Ovary (tissue), 9 donors: ENCODE measurements around the gene DOK1. TPM values are rescaled to one million over a fixed set of nuclear protein-coding genes. Genes with fewer than 3 reads are reported as not detected.

Experiments
- DNase-seq, 5 donors: peaks; one replicate each; pipeline ENCODE4 v3.0.0-alpha.2; 2019 to 2020
- H3K27ac ChIP-seq, 2 donors: fragments of 200-600 bp; one replicate each; pipeline versions ENCODE4 v1.5.1 to v1.8.0; 2019 to 2022
- H3K27me3 ChIP-seq: fragments of 200-600 bp; one replicate; pipeline ENCODE4 v1.8.0; 2022
- H3K36me3 ChIP-seq: fragments of 200-600 bp; sonication (generic); one replicate; pipeline ENCODE4 v1.5.1; 2019
- H3K4me1 ChIP-seq: one replicate; pipeline ENCODE4 v1.8.1; 2013; ENCODE audit warnings: mild to moderate bottlenecking, moderate library complexity; ENCODE audit not compliant: insufficient read depth
- H3K4me3 ChIP-seq: fragments of 200-600 bp; sonication (generic); one replicate; pipeline ENCODE4 v1.5.1; 2017
- H3K9me3 ChIP-seq, 2 donors: fragments of 200-600 bp in 1 of 2; sonication (generic) in 1 of 2; one replicate each; pipeline versions ENCODE4 v1.5.1 to v1.8.1; 2013 to 2019; ENCODE audit warnings: mild to moderate bottlenecking in 1 of 2, moderate library complexity in 1 of 2
- EP300 ChIP-seq: sonication (generic); formaldehyde crosslinking; IDR thresholded peaks from one replicate; pipeline ENCODE4 v1.6.1; 2017; ENCODE audit warnings: antibody characterized with exemption
- POLR2A ChIP-seq: fragments of 450-650 bp; IDR thresholded peaks from one replicate; pipeline ENCODE4 v1.6.1; 2017; ENCODE audit warnings: antibody characterized with exemption, mild to moderate bottlenecking, moderate library complexity
- WGBS, 3 donors: extraction: QIAGEN DNeasy Blood & Tissue Kit in 1 of 3; methylation state at CpG; one replicate each; pipeline versions ENCODE4 v1.1.5 to v1.1.7; 2013 to 2017; 5-methylcytosine and 5-hydroxymethylcytosine counted together
- intact Hi-C, 4 donors: fragments of 100-400 bp; cut with DNase I; formaldehyde crosslinking; loops; one replicate each; pipeline versions ENCODE4 v1.11.0 to v1.15.1; 2022 to 2023
- polyA plus RNA-seq, 2 donors: library from polyadenylated mRNA; stranded (reverse); fragments of 200-250 nt in 1 of 2; fragments of 350-450 nt in 1 of 2; fragmentation: Illumina TruSeq in 1 of 2; extraction: RNeasy Lipid Tissue Mini Kit (QIAGEN cat#74804) in 1 of 2; gene quantifications; one replicate each; pipeline ENCODE4 v1.2.3, GENCODE V29; 2013 to 2014
- total RNA-seq, 7 donors: library from RNA; depleted of rRNA in 2 of 7; stranded (reverse); fragments of >200 nt in 2 of 7; fragmentation: NEBNext Ultra II Directional in 3 of 7; extraction: Animal tissue kit (Norgen Biotek cat#: 25700) in 3 of 7; gene quantifications; one replicate each; pipeline versions ENCODE4 v1.1.0 to v1.2.4, GENCODE V29; 2016 to 2023
- TF ChIP-seq, protein P1 (sequence below), 3 donors: fragments of 450-650 bp in 2 of 3; fragments of 200-600 bp in 1 of 3; IDR thresholded peaks; one replicate each; pipeline versions ENCODE4 v1.5.1 to v1.8.0; 2016 to 2022; ENCODE audit warnings: antibody characterized with exemption in 3 of 3, mild to moderate bottlenecking in 1 of 3
- donor health status: DM: no; HTN: no; CAD: no; lungs with moderate emphysema.
- donor health status: DM: no; HTN: no; CAD: no.
- donor health status: Bipolar disorder and iron deficiency.
- donor health status: DM: yes; HTN: yes; CAD: no.
- donor health status: DM: no; HTN: no; CAD: no.
- donor health status: DM: yes; HTN: yes; CAD: no.

Gene DOK1
- total and polyA plus RNA-seq, 9 donors, result 6.5 to 16.0 (median 12.9) TPM

DNA sequence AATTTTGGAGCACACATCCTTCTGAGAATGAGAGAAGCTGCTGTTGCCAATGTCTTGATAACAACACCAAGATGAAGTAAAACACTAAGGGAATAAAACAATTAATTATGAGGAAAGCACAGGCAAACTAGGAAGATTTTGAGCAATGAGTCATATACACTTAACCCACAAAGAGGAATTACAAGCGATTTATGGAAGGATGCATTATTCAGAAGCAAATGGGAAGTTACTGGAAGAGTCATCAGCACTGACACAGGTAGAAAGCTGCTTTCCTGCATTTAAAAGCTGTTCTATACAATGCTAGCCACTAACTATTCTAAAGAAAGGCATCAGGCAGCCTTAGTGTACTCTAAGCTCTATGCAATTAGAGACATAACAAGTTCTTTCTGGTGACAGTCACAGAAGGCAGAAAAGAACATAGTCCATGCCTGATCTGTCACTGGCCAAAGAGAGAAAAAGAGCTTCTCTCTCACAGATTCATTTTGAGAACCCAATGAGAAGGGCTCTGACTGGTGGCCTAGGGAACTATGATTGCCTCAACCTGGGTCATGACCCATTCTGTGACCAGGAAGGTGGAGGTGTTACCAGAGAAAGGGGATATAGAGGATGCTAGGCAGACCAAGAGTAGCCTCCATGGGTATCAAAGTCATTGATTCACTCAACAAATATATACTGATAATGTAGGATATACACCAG is 48.2 kb downstream of the DOK1 start:
- 33 to 59% (median 39%) methylated on average over 1 of the region's 1 CpG for WGBS, 3 donors
- Histone ChIP-seq H3K4me3 (no peak overlapping the region), H3K27ac (no peak overlapping the region), H3K4me1 (no peaks in the 10 kb centered on the region), H3K9me3 (no peaks in the 10 kb centered on the region), H3K36me3 (no peaks in the 10 kb centered on the region), H3K27me3 (no peaks in the 10 kb centered on the region)
- no peak for DNase-seq
- TF ChIP-seq, protein P1, sequence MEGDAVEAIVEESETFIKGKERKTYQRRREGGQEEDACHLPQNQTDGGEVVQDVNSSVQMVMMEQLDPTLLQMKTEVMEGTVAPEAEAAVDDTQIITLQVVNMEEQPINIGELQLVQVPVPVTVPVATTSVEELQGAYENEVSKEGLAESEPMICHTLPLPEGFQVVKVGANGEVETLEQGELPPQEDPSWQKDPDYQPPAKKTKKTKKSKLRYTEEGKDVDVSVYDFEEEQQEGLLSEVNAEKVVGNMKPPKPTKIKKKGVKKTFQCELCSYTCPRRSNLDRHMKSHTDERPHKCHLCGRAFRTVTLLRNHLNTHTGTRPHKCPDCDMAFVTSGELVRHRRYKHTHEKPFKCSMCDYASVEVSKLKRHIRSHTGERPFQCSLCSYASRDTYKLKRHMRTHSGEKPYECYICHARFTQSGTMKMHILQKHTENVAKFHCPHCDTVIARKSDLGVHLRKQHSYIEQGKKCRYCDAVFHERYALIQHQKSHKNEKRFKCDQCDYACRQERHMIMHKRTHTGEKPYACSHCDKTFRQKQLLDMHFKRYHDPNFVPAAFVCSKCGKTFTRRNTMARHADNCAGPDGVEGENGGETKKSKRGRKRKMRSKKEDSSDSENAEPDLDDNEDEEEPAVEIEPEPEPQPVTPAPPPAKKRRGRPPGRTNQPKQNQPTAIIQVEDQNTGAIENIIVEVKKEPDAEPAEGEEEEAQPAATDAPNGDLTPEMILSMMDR (IDR thresholded peaks at IDR 0.05), result no peak
- TF ChIP-seq EP300 (no peak), POLR2A (no peak)
- intact Hi-C loops, result no loop called here

DNA sequence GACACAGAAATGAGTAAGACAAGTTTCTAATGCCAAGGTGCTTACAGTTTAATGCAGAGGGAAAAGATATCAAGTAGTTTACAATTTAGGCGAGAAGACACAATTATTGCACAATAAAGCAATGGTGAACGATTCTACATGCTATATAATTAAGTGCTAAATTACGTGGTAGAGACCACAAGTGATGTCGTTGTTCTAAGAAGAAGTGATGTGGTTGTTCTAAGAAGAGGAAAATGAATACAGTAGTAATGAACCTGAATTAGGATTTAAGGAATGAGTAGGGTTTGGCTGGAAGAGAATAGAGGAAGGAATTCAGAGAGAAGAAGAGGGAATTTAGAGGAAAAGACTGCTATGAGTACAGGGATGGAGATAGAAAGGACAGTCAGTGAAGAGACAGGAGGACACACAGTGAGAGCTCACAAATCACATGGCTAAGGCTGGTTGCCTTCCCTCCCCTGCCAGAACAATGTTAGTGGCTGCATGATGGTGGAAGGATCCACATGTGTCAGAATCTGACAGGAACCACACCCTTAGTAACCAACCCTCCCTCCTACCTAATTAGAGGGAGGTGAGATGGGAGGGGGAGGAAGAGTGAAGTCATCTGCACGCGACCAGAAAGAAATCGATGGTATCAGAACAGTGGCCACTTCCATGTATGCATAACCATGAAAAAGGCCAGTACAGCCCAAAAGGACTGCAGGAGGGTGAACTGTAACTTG is 48.9 kb downstream of the DOK1 start:
- no peaks in the 10 kb centered on the region for H3K9me3 ChIP-seq
- TF ChIP-seq EP300 (no peak), POLR2A (no peak)
- TF ChIP-seq, protein P1 (IDR thresholded peaks at IDR 0.05), result no peak
- no peaks in the 10 kb centered on the region for H3K4me1 ChIP-seq
- H3K27me3 ChIP-seq, result no peaks in the 10 kb centered on the region
- intact Hi-C loops, result no loop called here
- 68 to 75% (median 71%) methylated on average over 7 of the region's 7 CpGs for WGBS, 3 donors
- no peak for DNase-seq
- no peaks in the 10 kb centered on the region for H3K36me3 ChIP-seq
- no peak overlapping the region for H3K4me3 ChIP-seq
- H3K27ac ChIP-seq, result no peak overlapping the region

DNA sequence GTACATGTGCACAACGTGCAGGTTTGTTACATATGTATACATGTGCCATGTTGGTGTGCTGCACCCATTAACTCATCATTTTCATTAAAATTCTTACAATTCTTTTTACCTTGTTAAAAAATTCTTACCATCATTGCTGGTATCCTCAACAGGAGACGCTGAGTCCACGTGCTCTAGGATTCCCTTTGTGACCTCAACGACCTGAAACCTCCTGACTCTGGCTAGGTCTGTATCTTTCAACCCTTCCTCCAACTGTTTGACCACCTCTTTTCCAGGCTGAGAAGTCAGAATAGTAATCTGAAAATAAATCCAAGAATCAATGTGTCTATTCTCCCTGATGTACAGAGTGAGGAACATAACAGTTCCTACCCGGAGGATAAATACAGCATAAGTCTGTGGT is 52.4 kb downstream of the DOK1 start:
- Histone ChIP-seq H3K27me3 (no peaks in the 10 kb centered on the region), H3K27ac (no peak overlapping the region), H3K4me1 (no peaks in the 10 kb centered on the region), H3K4me3 (no peak overlapping the region), H3K9me3 (no peaks in the 10 kb centered on the region), H3K36me3 (no peaks in the 10 kb centered on the region)
- WGBS, 3 donors, result 37 to 49% (median 39%) methylated on average over 5 of the region's 5 CpGs
- TF ChIP-seq, protein P1 (IDR thresholded peaks at IDR 0.05), result no peak
- TF ChIP-seq POLR2A (no peak), EP300 (no peak)
- intact Hi-C loops, result loop anchor here in 1 of 4 donors (5.0 kb wide), 1 partner anchor 1835 kb away; no protein-coding TSS in a partner anchor
- DNase-seq, result no peak

Other genes starting within 250 kb of the DOK1 start
- 1 to 10 TPM; 1.5 to 6.3 (median 2.7) TPM for gene SLC4A5, start 211.3 kb upstream of the DOK1 start, total RNA-seq
- gene SLC4A5, start 211.3 kb upstream of the DOK1 start, polyA plus RNA-seq, result 1 to 10 TPM; 1.1 to 1.4 TPM
- gene DCTN1, start 174.4 kb upstream of the DOK1 start, total RNA-seq, result 100 to 1,000 TPM in 5 of 7 donors, 10 to 100 TPM in 2; 58.5 to 127 (median 111) TPM
- gene DCTN1, start 174.4 kb upstream of the DOK1 start, polyA plus RNA-seq, result 100 to 1,000 TPM in 1 of 2 donors, 10 to 100 TPM in 1; 59.5 to 108 TPM
- 1 to 10 TPM; 1.3 to 9.9 (median 4.5) TPM for gene C2orf81, start 133.1 kb upstream of the DOK1 start, total RNA-seq
- 1 to 10 TPM in 1 of 2 donors, under 1 TPM in 1; 0.85 to 5.1 TPM for gene C2orf81, start 133.1 kb upstream of the DOK1 start, polyA plus RNA-seq
- gene WDR54, start 133.0 kb upstream of the DOK1 start, total RNA-seq, result 10 to 100 TPM in 6 of 7 donors, 1 to 10 TPM in 1; 8.8 to 41.6 (median 16.2) TPM
- gene WDR54, start 133.0 kb upstream of the DOK1 start, polyA plus RNA-seq, result 10 to 100 TPM in 1 of 2 donors, 1 to 10 TPM in 1; 8.6 to 22.4 TPM
- gene RTKN, start 112.8 kb upstream of the DOK1 start, total RNA-seq, result 10 to 100 TPM in 5 of 7 donors, 1 to 10 TPM in 2; 1.6 to 30.9 (median 12.2) TPM
- gene RTKN, start 112.8 kb upstream of the DOK1 start, polyA plus RNA-seq, result 1 to 10 TPM; 8.6 TPM
- gene INO80B, start 99.6 kb upstream of the DOK1 start, total RNA-seq, result 10 to 100 TPM in 6 of 7 donors, 1 to 10 TPM in 1; 9.4 to 60.9 (median 49.6) TPM
- gene INO80B, start 99.6 kb upstream of the DOK1 start, polyA plus RNA-seq, result 10 to 100 TPM; 45.1 to 48.6 TPM
- 10 to 100 TPM; 61.9 to 93.8 (median 73.3) TPM for gene WBP1, start 96.3 kb upstream of the DOK1 start, total RNA-seq
- 100 to 1,000 TPM in 1 of 2 donors, 10 to 100 TPM in 1; 52.4 to 114 TPM for gene WBP1, start 96.3 kb upstream of the DOK1 start, polyA plus RNA-seq
- gene MOGS, start 89.3 kb upstream of the DOK1 start, total RNA-seq, result 10 to 100 TPM; 26.3 to 38.6 (median 36.0) TPM
- 10 to 100 TPM; 20.4 to 24.6 TPM for gene MOGS, start 89.3 kb upstream of the DOK1 start, polyA plus RNA-seq
- 100 to 1,000 TPM in 1 of 7 donors, 10 to 100 TPM in 6; 21.9 to 105 (median 85.1) TPM for gene MRPL53, start 82.0 kb upstream of the DOK1 start, total RNA-seq
- gene MRPL53, start 82.0 kb upstream of the DOK1 start, polyA plus RNA-seq, result 10 to 100 TPM; 13.1 to 60.1 TPM
- 10 to 100 TPM; 13.1 to 31.1 (median 23.4) TPM for gene CCDC142, start 71.7 kb upstream of the DOK1 start, total RNA-seq
- gene CCDC142, start 71.7 kb upstream of the DOK1 start, polyA plus RNA-seq, result 1 to 10 TPM; 3.7 to 8.7 TPM
- gene TTC31, start 71.6 kb upstream of the DOK1 start, total RNA-seq, result 10 to 100 TPM; 15.1 to 21.7 (median 15.7) TPM
- gene TTC31, start 71.6 kb upstream of the DOK1 start, polyA plus RNA-seq, result 10 to 100 TPM; 12.9 to 18.0 TPM
- 1 to 10 TPM in 1 of 7 donors, under 1 TPM in 3, not detected in 3; 0.15 to 1.2 (median 0.28) TPM for gene LBX2, start 55.1 kb upstream of the DOK1 start, total RNA-seq
- under 1 TPM in 1 of 2 donors, not detected in 1; 0.15 TPM for gene LBX2, start 55.1 kb upstream of the DOK1 start, polyA plus RNA-seq
- 10 to 100 TPM in 5 of 7 donors, 1 to 10 TPM in 2; 9.3 to 24.3 (median 12.2) TPM for gene PCGF1, start 47.0 kb upstream of the DOK1 start, total RNA-seq
- gene PCGF1, start 47.0 kb upstream of the DOK1 start, polyA plus RNA-seq, result 10 to 100 TPM; 14.9 to 23.4 TPM
- not detected for gene TLX2, start 40.3 kb upstream of the DOK1 start, total RNA-seq
- gene TLX2, start 40.3 kb upstream of the DOK1 start, polyA plus RNA-seq, result not detected
- gene DQX1, start 28.5 kb upstream of the DOK1 start, total RNA-seq, result 1 to 10 TPM in 1 of 7 donors, under 1 TPM in 2, not detected in 4; 0.20 to 1.1 (median 0.24) TPM
- gene DQX1, start 28.5 kb upstream of the DOK1 start, polyA plus RNA-seq, result under 1 TPM in 1 of 2 donors, not detected in 1; 0.06 TPM
- gene AUP1, start 25.0 kb upstream of the DOK1 start, total RNA-seq, result 100 to 1,000 TPM in 1 of 7 donors, 10 to 100 TPM in 6; 57.1 to 101 (median 70.4) TPM
- 10 to 100 TPM; 65.8 to 87.1 TPM for gene AUP1, start 25.0 kb upstream of the DOK1 start, polyA plus RNA-seq
- 10 to 100 TPM; 28.7 to 47.6 (median 36.4) TPM for gene HTRA2, start 24.8 kb upstream of the DOK1 start, total RNA-seq
- gene HTRA2, start 24.8 kb upstream of the DOK1 start, polyA plus RNA-seq, result 10 to 100 TPM; 37.5 to 38.9 TPM
- 1 to 10 TPM; 2.3 to 5.9 (median 4.4) TPM for gene LOXL3, start 778 bp upstream of the DOK1 start, total RNA-seq
- 1 to 10 TPM; 3.7 to 8.5 TPM for gene LOXL3, start 778 bp upstream of the DOK1 start, polyA plus RNA-seq
- gene M1AP, start 93.6 kb downstream of the DOK1 start, total RNA-seq, result under 1 TPM in 4 of 7 donors, not detected in 3; 0.36 to 0.50 (median 0.45) TPM
- gene M1AP, start 93.6 kb downstream of the DOK1 start, polyA plus RNA-seq, result under 1 TPM; 0.42 to 0.72 TPM
- gene SEMA4F, start 99.5 kb downstream of the DOK1 start, total RNA-seq, result 10 to 100 TPM in 3 of 7 donors, 1 to 10 TPM in 4; 6.2 to 13.5 (median 7.4) TPM
- 1 to 10 TPM; 3.8 to 6.9 TPM for gene SEMA4F, start 99.5 kb downstream of the DOK1 start, polyA plus RNA-seq